ENCODE measurements around the gene ASH1L. TPM values are rescaled to one million over a fixed set of nuclear protein-coding genes. Genes with fewer than 3 reads are reported as not detected.

The ASH1L gene
- total RNA-seq, 1 donor from 2014 or later = 28.5 TPM

- H3K4me1 Mint-ChIP-seq (ENCODE audit: unreplicated experiment) = peaks cover 6% of the 10 kb centered on the region
- H3K27ac Mint-ChIP-seq (ENCODE audit: unreplicated experiment) = no peak overlapping the region
- no peaks in the 10 kb centered on the region for H3K27me3 Mint-ChIP-seq (ENCODE audit: unreplicated experiment)
- H3K4me3 Mint-ChIP-seq (ENCODE audit: unreplicated experiment) = no peak overlapping the region
- peaks cover 3% of the 10 kb centered on the region for H3K36me3 Mint-ChIP-seq (ENCODE audit: low read depth, unreplicated experiment)
- no peaks in the 10 kb centered on the region for H3K9me3 Mint-ChIP-seq (ENCODE audit: unreplicated experiment)
- DNase-seq (ENCODE audit: low spot score) = no peak
- TF ChIP-seq CTCF (IDR thresholded peaks at IDR 0.05; ENCODE audit: unreplicated experiment) = no peak
Observed at GRCh38 chr1:155531624-155532023, 31.0 kb downstream of the ASH1L start.

GRCh38 chr1:155529929-155530328 is 32.7 kb downstream of the ASH1L start:
- peaks cover 3% of the 10 kb centered on the region for H3K36me3 Mint-ChIP-seq (ENCODE audit: low read depth, unreplicated experiment)
- H3K4me1 Mint-ChIP-seq (ENCODE audit: unreplicated experiment) = peaks cover 2% of the 10 kb centered on the region
- H3K4me3 Mint-ChIP-seq (ENCODE audit: unreplicated experiment) = no peak overlapping the region
- no peak for TF ChIP-seq CTCF (IDR thresholded peaks at IDR 0.05; ENCODE audit: unreplicated experiment)
- H3K9me3 Mint-ChIP-seq (ENCODE audit: unreplicated experiment) = no peaks in the 10 kb centered on the region
- no peak for DNase-seq (ENCODE audit: low spot score)
- H3K27me3 Mint-ChIP-seq (ENCODE audit: unreplicated experiment) = no peaks in the 10 kb centered on the region
- no peak overlapping the region for H3K27ac Mint-ChIP-seq (ENCODE audit: unreplicated experiment)

- Mint-ChIP-seq H3K4me3 (ENCODE audit: unreplicated experiment) (no peak overlapping the region), H3K4me1 (ENCODE audit: unreplicated experiment) (peaks cover 2% of the 10 kb centered on the region), H3K27me3 (ENCODE audit: unreplicated experiment) (no peaks in the 10 kb centered on the region), H3K27ac (ENCODE audit: unreplicated experiment) (no peak overlapping the region), H3K36me3 (ENCODE audit: low read depth, unreplicated experiment) (peaks cover 3% of the 10 kb centered on the region), H3K9me3 (ENCODE audit: unreplicated experiment) (no peaks in the 10 kb centered on the region)
- no peak for TF ChIP-seq CTCF (IDR thresholded peaks at IDR 0.05; ENCODE audit: unreplicated experiment)
- no peak for DNase-seq (ENCODE audit: low spot score)
Observed at GRCh38 chr1:155529109-155529508, 33.5 kb downstream of the ASH1L start.

DNA sequence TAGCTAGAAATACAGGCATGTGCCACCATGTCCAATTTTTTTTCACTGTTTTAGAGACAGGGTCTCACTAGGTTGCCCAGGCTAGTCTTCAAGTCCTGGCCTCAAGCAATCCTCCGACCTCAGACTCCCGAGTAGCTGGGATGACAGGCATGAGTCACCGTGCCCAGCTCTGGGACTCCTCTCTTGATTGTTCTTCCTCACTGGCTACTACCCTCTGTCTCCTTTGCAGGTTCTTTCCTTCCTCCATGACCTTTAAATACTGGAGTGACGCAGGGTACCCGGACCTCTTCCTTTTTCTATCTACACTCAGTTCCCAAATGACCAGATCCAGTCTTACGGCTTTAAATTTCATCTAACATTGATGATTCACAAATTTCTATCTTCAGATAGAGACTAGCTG is 34.9 kb downstream of the ASH1L start:
- Mint-ChIP-seq H3K36me3 (ENCODE audit: low read depth, unreplicated experiment) (no peaks in the 10 kb centered on the region), H3K27me3 (ENCODE audit: unreplicated experiment) (no peaks in the 10 kb centered on the region), H3K4me1 (ENCODE audit: unreplicated experiment) (peaks cover 2% of the 10 kb centered on the region), H3K9me3 (ENCODE audit: unreplicated experiment) (no peaks in the 10 kb centered on the region), H3K27ac (ENCODE audit: unreplicated experiment) (no peak overlapping the region), H3K4me3 (ENCODE audit: unreplicated experiment) (no peak overlapping the region)
- DNase-seq (ENCODE audit: low spot score) = no peak
- TF ChIP-seq CTCF (IDR thresholded peaks at IDR 0.05; ENCODE audit: unreplicated experiment) = no peak

- no peaks in the 10 kb centered on the region for H3K9me3 Mint-ChIP-seq (ENCODE audit: unreplicated experiment)
- peaks cover under 1% of the 10 kb centered on the region for H3K36me3 Mint-ChIP-seq (ENCODE audit: low read depth, unreplicated experiment)
Observed at GRCh38 chr1:155526356-155526755, 36.2 kb downstream of the ASH1L start.

More at GRCh38 chr1:155526356-155526755, 36.2 kb downstream of the ASH1L start:
- DNase-seq (ENCODE audit: low spot score) = no peak
- no peak for TF ChIP-seq CTCF (IDR thresholded peaks at IDR 0.05; ENCODE audit: unreplicated experiment)
- Mint-ChIP-seq H3K27me3 (ENCODE audit: unreplicated experiment) (no peaks in the 10 kb centered on the region), H3K4me3 (ENCODE audit: unreplicated experiment) (no peak overlapping the region), H3K4me1 (ENCODE audit: unreplicated experiment) (peaks cover 2% of the 10 kb centered on the region), H3K27ac (ENCODE audit: unreplicated experiment) (no peak overlapping the region)

Measured in endothelial cell (in vitro differentiated cells).